Erythroblast (primary cell): Measurements from ENCODE around the gene GTF2H4.

Source experiments
- GATA1 ChIP-seq: IDR thresholded peaks from 2 replicates; pipeline ENCODE4 v1.6.1; 2011; ENCODE audit warnings: low read depth, mild to moderate bottlenecking, control low read depth, low read length, moderate library complexity
- POLR2A ChIP-seq: IDR thresholded peaks from 2 replicates; pipeline ENCODE4 v1.6.1; 2011; ENCODE audit warnings: mild to moderate bottlenecking, low read length

- TF ChIP-seq POLR2A (no peak), GATA1 (no peak)
Measured at GRCh38 chr6:30931272-30931671, 23.3 kb downstream of the GTF2H4 start.
